Stomach (tissue), 9 donors: ENCODE data around the gene KCNT1. TPM values are rescaled to one million over a fixed set of nuclear protein-coding genes. Genes with fewer than 3 reads are reported as not detected.

ENCODE experiments used
- DNase-seq, 2 donors: peaks; one replicate each; pipeline versions ENCODE4 v3.0.0 to v3.0.0-alpha.2; 2013 to 2019
- H3K27ac ChIP-seq, 5 donors: fragments of 200-600 bp in 4 of 5; sonication (generic) in 4 of 5; one replicate each; pipeline ENCODE4 v1.5.1; 2013 to 2019; ENCODE audit warnings: mild to moderate bottlenecking in 1 of 5, moderate library complexity in 1 of 5
- H3K27me3 ChIP-seq, 3 donors: fragments of 200-600 bp; sonication (generic); one replicate each; pipeline ENCODE4 v1.5.1; 2017 to 2019; ENCODE audit warnings: mixed run types in 1 of 3
- H3K36me3 ChIP-seq, 4 donors: fragments of 200-600 bp; sonication (generic); 1 replicate in 3 of 4; 2 replicates in 1 of 4; pipeline ENCODE4 v1.5.1; 2016 to 2019
- H3K4me1 ChIP-seq, 4 donors: fragments of 200-600 bp; sonication (generic); one replicate each; pipeline ENCODE4 v1.5.1; 2016 to 2019
- H3K4me3 ChIP-seq, 4 donors: fragments of 200-600 bp; sonication (generic) in 3 of 4; one replicate each; pipeline ENCODE4 v1.5.1; 2016 to 2019; ENCODE audit warnings: mild to moderate bottlenecking in 1 of 4
- H3K9me3 ChIP-seq, 4 donors: fragments of 200-600 bp; sonication (generic); one replicate each; pipeline ENCODE4 v1.5.1; 2016 to 2019
- CTCF ChIP-seq, 7 experiments: fragments of 450-650 bp in 4 of 7; fragments of 200-600 bp in 3 of 7; sonication (generic) in 3 of 7; IDR thresholded peaks; one replicate each; pipeline ENCODE4 v1.5.1; 2016 to 2019; ENCODE audit warnings: antibody characterized with exemption in 7 of 7, control low read depth in 2 of 7, mild to moderate bottlenecking in 1 of 7
- EP300 ChIP-seq: sonication (generic); formaldehyde crosslinking; IDR thresholded peaks from one replicate; pipeline ENCODE4 v1.6.1; 2017; ENCODE audit warnings: antibody characterized with exemption
- POLR2A ChIP-seq, 4 donors: fragments of 450-650 bp; IDR thresholded peaks; one replicate each; pipeline ENCODE4 v1.6.1; 2016; ENCODE audit warnings: antibody characterized with exemption in 4 of 4, control low read depth in 2 of 4, mild to moderate bottlenecking in 1 of 4, moderate library complexity in 1 of 4
- POLR2AphosphoS5 ChIP-seq, 3 donors: sonication (generic); formaldehyde crosslinking; IDR thresholded peaks; one replicate each; pipeline ENCODE4 v1.6.1; 2016; ENCODE audit warnings: antibody characterized with exemption in 3 of 3
- WGBS, 5 donors: extraction: QIAGEN DNeasy Blood & Tissue Kit in 3 of 5; methylation state at CpG; one replicate each; pipeline versions ENCODE4 v1.1.5 to v1.1.7; 2013 to 2018; 5-methylcytosine and 5-hydroxymethylcytosine counted together
- intact Hi-C: fragments of 100-400 bp; cut with DNase I; formaldehyde crosslinking; loops from one replicate; pipeline ENCODE4 v1.15.1; 2023; ENCODE audit warnings: low total_unique reads
- polyA plus RNA-seq, 3 donors: library from polyadenylated mRNA; stranded (reverse); fragments of 200-250 nt; gene quantifications; one replicate each; pipeline ENCODE4 v1.2.3, GENCODE V29; 2013
- total RNA-seq, 5 donors: library from RNA; depleted of rRNA; stranded (reverse); fragments of >200 nt; gene quantifications; one replicate each; pipeline versions ENCODE4 v1.1.0 to v1.2.3, GENCODE V29; 2014 to 2016
- donor health status: healthy with polysubstance abuse.
- donor health status: Bipolar disorder and iron deficiency.
- donor health status: healthy.

KCNT1 gene
- total and polyA plus RNA-seq, 8 donors = 0.10 to 12.9 (median 0.37) TPM; not detected in 4

- Histone ChIP-seq H3K4me1 (no peaks in the 10 kb centered on the region), H3K4me3 (no peak overlapping the region), H3K9me3 (peaks cover 0 to 4% (median 0%) of the 10 kb centered on the region in 4 donors), H3K36me3 (peaks cover 0 to 3% (median 0%) of the 10 kb centered on the region in 4 donors), H3K27ac (no peak overlapping the region), H3K27me3 (no peaks in the 10 kb centered on the region)
- intact Hi-C loops = no loop called here
- no peak for TF ChIP-seq POLR2AphosphoS5 (IDR thresholded peaks at IDR 0.05)
- no peak for TF ChIP-seq EP300
- no peak for TF ChIP-seq POLR2A (IDR thresholded peaks at IDR 0.05)
- no peak for TF ChIP-seq CTCF (IDR thresholded peaks at IDR 0.05)
- no peak for DNase-seq
- 67 to 77% (median 72%) methylated on average over 14 to 18 of the region's 18 CpGs for WGBS, 5 donors
Measured at GRCh38 chr9:135802876-135803419, 101.0 kb downstream of the KCNT1 start.

GRCh38 chr9:135803441-135803840 lies 101.5 kb downstream of the KCNT1 start:
- 86 to 91% (median 90%) methylated on average over 10 of the region's 10 CpGs for WGBS, 5 donors
- no peak overlapping the region for H3K27ac ChIP-seq
- H3K4me3 ChIP-seq = no peak overlapping the region
- no peak for DNase-seq
- no peaks in the 10 kb centered on the region for H3K4me1 ChIP-seq
- H3K27me3 ChIP-seq = no peaks in the 10 kb centered on the region
- H3K36me3 ChIP-seq = peaks cover 0 to 4% (median under 1%) of the 10 kb centered on the region in 4 donors
- H3K9me3 ChIP-seq = peaks cover 0 to 4% (median 0%) of the 10 kb centered on the region in 4 donors
- no peak for TF ChIP-seq CTCF (IDR thresholded peaks at IDR 0.05)
- TF ChIP-seq EP300 = no peak
- no peak for TF ChIP-seq POLR2AphosphoS5 (IDR thresholded peaks at IDR 0.05)
- no peak for TF ChIP-seq POLR2A (IDR thresholded peaks at IDR 0.05)
- intact Hi-C loops = no loop called here

GRCh38 chr9:135804581-135805421 lies 102.8 kb downstream of the KCNT1 start:
- 76 to 84% (median 80%) methylated on average over 13 to 24 of the region's 24 CpGs for WGBS, 5 donors
- H3K4me1 ChIP-seq = no peaks in the 10 kb centered on the region
- peaks cover 0 to 4% (median 0%) of the 10 kb centered on the region in 4 donors for H3K9me3 ChIP-seq
- H3K27ac ChIP-seq = no peak overlapping the region
- peaks cover 0 to 15% (median 14%) of the 10 kb centered on the region in 4 donors for H3K36me3 ChIP-seq
- TF ChIP-seq POLR2A (IDR thresholded peaks at IDR 0.05) (no peak), POLR2AphosphoS5 (IDR thresholded peaks at IDR 0.05) (no peak), CTCF (IDR thresholded peaks at IDR 0.05) (no peak), EP300 (no peak)
- no peak for DNase-seq
- intact Hi-C loops = no loop called here
- H3K4me3 ChIP-seq = no peak overlapping the region
- H3K27me3 ChIP-seq = no peaks in the 10 kb centered on the region

- intact Hi-C loops = no loop called here
- no peak for TF ChIP-seq POLR2AphosphoS5 (IDR thresholded peaks at IDR 0.05)
- Histone ChIP-seq H3K9me3 (peaks cover 0 to 4% (median 0%) of the 10 kb centered on the region in 4 donors), H3K36me3 (peaks cover 3 to 22% (median 21%) of the 10 kb centered on the region in 4 donors), H3K4me1 (no peaks in the 10 kb centered on the region), H3K27ac (no peak overlapping the region), H3K4me3 (no peak overlapping the region), H3K27me3 (no peaks in the 10 kb centered on the region)
- WGBS, 5 donors = 86 to 92% (median 88%) methylated on average over 22 of the region's 22 CpGs
- no peak for DNase-seq
Measured at GRCh38 chr9:135805422-135806022, 103.5 kb downstream of the KCNT1 start.
